Transverse colon (tissue), 4 donors: ENCODE results near the gene DNAH7.

Experiments used
- EP300 ChIP-seq: sonication (generic); formaldehyde crosslinking; IDR thresholded peaks from one replicate; pipeline ENCODE4 v1.6.1; 2017; ENCODE audit warnings: antibody characterized with exemption, low read depth
- POLR2A ChIP-seq: fragments of 450-650 bp; IDR thresholded peaks from one replicate; pipeline ENCODE4 v1.6.1; 2016; ENCODE audit warnings: antibody characterized with exemption, mild to moderate bottlenecking, moderate library complexity
- POLR2AphosphoS5 ChIP-seq, 3 donors: sonication (generic); formaldehyde crosslinking; IDR thresholded peaks; one replicate each; pipeline ENCODE4 v1.6.1; 2016; ENCODE audit warnings: antibody characterized with exemption in 3 of 3
- TF ChIP-seq, protein P1 (sequence below), 5 experiments: fragments of 200-600 bp in 3 of 5; fragments of 450-650 bp in 2 of 5; sonication (generic) in 3 of 5; IDR thresholded peaks; 1 replicate in 2 of 5; 2 replicates in 3 of 5; pipeline ENCODE4 v1.5.1; 2016 to 2017; ENCODE audit warnings: antibody characterized with exemption in 5 of 5, inconsistent platforms in 3 of 5, mild to moderate bottlenecking in 2 of 5, moderate library complexity in 1 of 5

DNA sequence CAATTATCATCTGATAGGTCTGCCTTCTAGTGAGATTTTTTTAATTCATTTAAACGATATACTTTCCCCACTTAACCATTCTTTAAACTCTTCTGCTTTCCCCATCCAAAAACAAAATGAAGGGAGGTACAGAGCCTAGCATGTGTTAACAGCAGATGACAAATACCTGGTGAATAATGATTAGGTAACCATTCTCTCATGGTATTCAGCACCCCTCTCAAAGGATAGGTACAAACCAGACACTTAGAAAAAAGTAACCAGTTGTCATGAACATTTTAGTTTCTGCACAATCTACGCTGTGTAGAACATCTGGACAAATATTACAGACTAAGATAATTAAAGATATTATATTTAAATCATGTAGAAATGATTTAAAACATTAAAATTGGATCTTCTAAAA lies 56.3 kb downstream of the DNAH7 start:
- TF ChIP-seq, protein P1, sequence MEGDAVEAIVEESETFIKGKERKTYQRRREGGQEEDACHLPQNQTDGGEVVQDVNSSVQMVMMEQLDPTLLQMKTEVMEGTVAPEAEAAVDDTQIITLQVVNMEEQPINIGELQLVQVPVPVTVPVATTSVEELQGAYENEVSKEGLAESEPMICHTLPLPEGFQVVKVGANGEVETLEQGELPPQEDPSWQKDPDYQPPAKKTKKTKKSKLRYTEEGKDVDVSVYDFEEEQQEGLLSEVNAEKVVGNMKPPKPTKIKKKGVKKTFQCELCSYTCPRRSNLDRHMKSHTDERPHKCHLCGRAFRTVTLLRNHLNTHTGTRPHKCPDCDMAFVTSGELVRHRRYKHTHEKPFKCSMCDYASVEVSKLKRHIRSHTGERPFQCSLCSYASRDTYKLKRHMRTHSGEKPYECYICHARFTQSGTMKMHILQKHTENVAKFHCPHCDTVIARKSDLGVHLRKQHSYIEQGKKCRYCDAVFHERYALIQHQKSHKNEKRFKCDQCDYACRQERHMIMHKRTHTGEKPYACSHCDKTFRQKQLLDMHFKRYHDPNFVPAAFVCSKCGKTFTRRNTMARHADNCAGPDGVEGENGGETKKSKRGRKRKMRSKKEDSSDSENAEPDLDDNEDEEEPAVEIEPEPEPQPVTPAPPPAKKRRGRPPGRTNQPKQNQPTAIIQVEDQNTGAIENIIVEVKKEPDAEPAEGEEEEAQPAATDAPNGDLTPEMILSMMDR (IDR thresholded peaks at IDR 0.05): no peak
- TF ChIP-seq POLR2AphosphoS5 (IDR thresholded peaks at IDR 0.05) (no peak), POLR2A (no peak), EP300 (no peak)
